GM06990 (cell line): ENCODE measurements around the gene TOLLIP.

ENCODE experiments used
- DNase-seq: peaks from one replicate; pipeline ENCODE4 v3.0.0-alpha.2; 2011; ENCODE audit not compliant: insufficient read length; ENCODE audit errors: extremely low read depth
- H3K27me3 ChIP-seq: replicated peaks from 2 replicates; pipeline ENCODE4 v1.6.0; 2011; ENCODE audit warnings: low read length; ENCODE audit not compliant: control insufficient read depth, insufficient read depth
- H3K36me3 ChIP-seq: 2 replicates; pipeline ENCODE4 v1.5.1; 2011; ENCODE audit warnings: low read length; ENCODE audit not compliant: control insufficient read depth, insufficient read depth
- H3K4me3 ChIP-seq: replicated peaks from 2 replicates; pipeline ENCODE4 v1.5.1; 2011; ENCODE audit warnings: low read depth, mild to moderate bottlenecking, control low read depth, low read length
- CTCF ChIP-seq: IDR thresholded peaks from 2 replicates; pipeline ENCODE4 v1.5.1; 2011; ENCODE audit warnings: low read length, control low read depth, mild to moderate bottlenecking, inconsistent platforms; ENCODE audit not compliant: insufficient read depth, poor library complexity, severe bottlenecking

TOLLIP gene

DNA sequence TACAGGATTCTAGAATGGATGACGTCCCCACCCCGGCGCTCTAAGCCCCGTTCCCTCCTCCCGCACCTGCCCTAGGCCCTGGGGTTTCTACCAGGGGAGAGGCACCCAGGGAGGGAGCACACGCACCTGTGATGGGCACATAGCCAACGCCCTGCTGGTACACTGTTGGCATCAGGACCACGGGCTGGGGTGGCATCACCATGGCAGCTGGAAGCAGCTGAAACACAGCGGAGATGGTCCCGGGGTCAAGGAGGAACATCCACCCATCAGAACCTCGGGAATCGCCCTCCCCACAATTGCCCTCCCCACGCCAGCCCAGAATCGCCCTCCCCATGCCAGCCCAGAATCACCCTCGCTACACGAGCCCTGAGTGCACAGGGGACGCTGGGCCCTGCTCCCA lies 23.6 kb downstream of the TOLLIP start:
- DNase-seq, result no peak
- no peaks in the 10 kb centered on the region for H3K27me3 ChIP-seq
- H3K4me3 ChIP-seq, result no peak overlapping the region
- peaks cover 28% of the 10 kb centered on the region for H3K36me3 ChIP-seq
- TF ChIP-seq CTCF, result no peak

GRCh38 chr11:1285316-1285744 lies 24.1 kb downstream of the TOLLIP start:
- no peak for TF ChIP-seq CTCF
- no peaks in the 10 kb centered on the region for H3K27me3 ChIP-seq
- H3K36me3 ChIP-seq, result peaks cover 30% of the 10 kb centered on the region
- no peak overlapping the region for H3K4me3 ChIP-seq
- no peak for DNase-seq

GRCh38 chr11:1283906-1284305 lies 25.5 kb downstream of the TOLLIP start:
- Histone ChIP-seq H3K36me3 (peaks cover 22% of the 10 kb centered on the region), H3K27me3 (no peaks in the 10 kb centered on the region), H3K4me3 (no peak overlapping the region)
- DNase-seq, result no peak
- no peak for TF ChIP-seq CTCF

DNA sequence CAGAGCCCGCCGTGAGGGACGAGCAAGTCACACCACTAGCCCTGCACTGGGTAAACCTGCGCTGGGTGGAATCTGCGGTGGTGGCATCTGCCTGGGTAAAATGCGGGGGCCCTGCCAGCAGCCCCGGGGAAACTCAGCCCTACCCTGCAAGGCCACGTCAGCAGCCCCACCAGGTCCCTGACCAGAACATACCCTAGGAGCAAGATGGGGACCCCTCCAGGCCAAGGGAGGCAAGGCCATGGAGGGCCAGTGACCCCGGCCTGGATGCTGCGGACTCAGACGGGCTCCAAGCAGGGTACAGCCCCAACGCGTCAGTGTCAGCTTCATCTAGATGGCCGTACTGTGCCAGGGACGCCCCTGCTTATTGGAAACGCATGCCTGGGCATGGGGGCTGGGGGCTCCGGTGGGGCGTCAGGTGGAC lies 26.3 kb downstream of the TOLLIP start:
- no peak for TF ChIP-seq CTCF
- Histone ChIP-seq H3K36me3 (peaks cover 15% of the 10 kb centered on the region), H3K27me3 (no peaks in the 10 kb centered on the region), H3K4me3 (no peak overlapping the region)
- no peak for DNase-seq

GRCh38 chr11:1281974-1282365 lies 27.5 kb downstream of the TOLLIP start:
- H3K27me3 ChIP-seq, result no peaks in the 10 kb centered on the region
- DNase-seq, result no peak
- H3K36me3 ChIP-seq, result peaks cover 15% of the 10 kb centered on the region
- no peak overlapping the region for H3K4me3 ChIP-seq
- TF ChIP-seq CTCF, result no peak

DNA sequence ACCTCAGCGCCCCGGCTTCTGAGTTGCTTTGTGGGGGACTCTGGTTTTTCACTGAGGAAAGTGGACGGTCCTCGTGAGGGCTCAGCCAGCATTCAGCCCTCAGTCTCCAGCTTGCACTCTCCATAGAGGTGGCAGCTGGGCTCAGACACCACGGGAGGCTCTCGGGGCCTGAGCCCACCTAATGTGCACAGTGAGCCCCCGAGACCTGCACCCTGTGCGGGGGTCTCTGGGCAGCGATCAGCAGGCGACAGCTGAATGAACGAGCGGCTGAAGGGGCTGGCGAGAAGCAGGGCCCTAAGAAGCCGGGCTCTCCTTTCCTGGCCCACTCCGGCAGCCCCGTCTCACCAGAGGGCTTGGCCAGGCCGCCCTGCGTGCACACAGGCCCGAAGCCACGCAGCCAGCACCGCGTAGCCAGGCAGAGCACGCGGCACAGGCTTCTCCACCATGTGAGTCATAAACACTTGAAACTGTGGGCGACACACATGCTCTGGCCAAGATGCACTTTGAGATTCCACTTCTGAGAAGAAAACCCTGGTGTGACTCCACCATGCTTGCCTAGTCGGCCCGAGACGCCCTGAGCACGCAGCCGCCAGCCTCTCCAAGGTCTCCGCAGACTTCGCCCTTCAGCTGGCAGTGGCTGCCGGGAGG lies 28.0 kb downstream of the TOLLIP start:
- H3K4me3 ChIP-seq, result no peak overlapping the region
- H3K27me3 ChIP-seq, result no peaks in the 10 kb centered on the region
- TF ChIP-seq CTCF, result no peak
- no peak for DNase-seq
- H3K36me3 ChIP-seq, result peaks cover 18% of the 10 kb centered on the region
